HFFc6 (cell line): Measurements from ENCODE around the gene JAKMIP3. TPM values are rescaled to one million over a fixed set of nuclear protein-coding genes. Genes with fewer than 3 reads are reported as not detected.

Source experiments
- DNase-seq: peaks from one replicate; pipeline ENCODE4 v3.0.0-alpha.2; 2018
- H3K27ac Mint-ChIP-seq: 2 replicates; pipeline ENCODE4 v1.8.0; 2020; ENCODE audit warnings: mild to moderate bottlenecking, mixed read lengths
- H3K27me3 Mint-ChIP-seq: 2 replicates; pipeline ENCODE4 v1.8.0; 2021; ENCODE audit warnings: mild to moderate bottlenecking, moderate library complexity, mixed read lengths; ENCODE audit not compliant: insufficient read depth
- H3K36me3 Mint-ChIP-seq: 2 replicates; pipeline ENCODE4 v1.8.0; 2021; ENCODE audit warnings: low read depth, mixed read lengths
- H3K4me1 Mint-ChIP-seq: 2 replicates; pipeline ENCODE4 v1.8.0; 2020; ENCODE audit warnings: low read depth, mixed read lengths
- H3K4me3 Mint-ChIP-seq: 2 replicates; pipeline ENCODE4 v1.8.0; 2020; ENCODE audit warnings: mild to moderate bottlenecking, moderate library complexity, mixed read lengths
- H3K9me3 Mint-ChIP-seq: 2 replicates; pipeline ENCODE4 v1.8.0; 2020; ENCODE audit warnings: mild to moderate bottlenecking, mixed read lengths
- CTCF ChIP-seq: fragments of 200-600 bp; sonication (generic); IDR thresholded peaks from 2 replicates; pipeline ENCODE4 v1.5.0; 2021; ENCODE audit warnings: antibody characterized with exemption, mild to moderate bottlenecking
- total RNA-seq, 6 experiments: library from RNA; stranded (reverse); fragmentation: NEBNext Ultra II Directional; extraction: Animal tissue kit (Norgen Biotek cat#: 25700); gene quantifications; 2 replicates in 1 of 6; 3 replicates in 5 of 6; pipeline ENCODE4 v1.2.3, GENCODE V29; 2021

JAKMIP3 gene
- total RNA-seq, 6 experiments from 2014 or later, result 0.05 to 0.19 (median 0.13) TPM

- H3K4me1 Mint-ChIP-seq, result no peaks in the 10 kb centered on the region
- no peaks in the 10 kb centered on the region for H3K9me3 Mint-ChIP-seq
- H3K36me3 Mint-ChIP-seq, result no peaks in the 10 kb centered on the region
- peaks cover 57% of the 10 kb centered on the region for H3K27me3 Mint-ChIP-seq
- no peak overlapping the region for H3K4me3 Mint-ChIP-seq
- no peak for TF ChIP-seq CTCF
- DNase-seq, result no peak
- no peak overlapping the region for H3K27ac Mint-ChIP-seq
These were observed 28.7 kb upstream of the JAKMIP3 start for GRCh38 chr10:132036887-132037675.

GRCh38 chr10:132037676-132037975, 28.1 kb upstream of the JAKMIP3 start:
- Mint-ChIP-seq H3K4me1 (no peaks in the 10 kb centered on the region), H3K4me3 (no peak overlapping the region), H3K27ac (no peak overlapping the region), H3K36me3 (no peaks in the 10 kb centered on the region), H3K9me3 (no peaks in the 10 kb centered on the region), H3K27me3 (peaks cover 59% of the 10 kb centered on the region)
- no peak for DNase-seq
- no peak for TF ChIP-seq CTCF

- Mint-ChIP-seq H3K27me3 (peaks cover 60% of the 10 kb centered on the region), H3K4me3 (no peak overlapping the region), H3K27ac (no peak overlapping the region), H3K36me3 (no peaks in the 10 kb centered on the region), H3K9me3 (no peaks in the 10 kb centered on the region), H3K4me1 (no peaks in the 10 kb centered on the region)
- TF ChIP-seq CTCF, result no peak
- DNase-seq, result no peak
These were observed 26.4 kb upstream of the JAKMIP3 start for GRCh38 chr10:132039371-132039770.

DNA sequence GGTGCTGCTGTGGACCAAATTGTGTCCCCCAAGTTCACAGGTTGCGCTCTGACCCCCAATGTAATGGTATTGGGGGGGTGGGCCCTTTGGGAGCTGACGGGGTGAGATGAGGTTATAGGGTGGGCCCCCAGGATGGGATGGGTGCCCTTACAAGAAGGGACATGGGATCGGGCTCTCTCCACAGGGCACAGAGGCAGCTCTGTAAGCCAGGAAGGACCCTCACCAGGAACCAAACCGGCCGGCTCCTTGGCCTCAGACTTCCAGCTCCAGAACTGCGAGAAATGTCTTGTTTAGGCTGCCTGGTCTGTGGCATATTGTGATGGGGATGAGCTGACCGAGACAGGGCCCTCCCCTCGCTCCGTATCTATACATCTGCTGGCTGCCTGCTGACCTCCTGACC, 25.7 kb upstream of the JAKMIP3 start:
- DNase-seq, result no peak
- H3K9me3 Mint-ChIP-seq, result no peaks in the 10 kb centered on the region
- no peak overlapping the region for H3K4me3 Mint-ChIP-seq
- no peak overlapping the region for H3K27ac Mint-ChIP-seq
- H3K4me1 Mint-ChIP-seq, result no peaks in the 10 kb centered on the region
- TF ChIP-seq CTCF, result no peak
- no peaks in the 10 kb centered on the region for H3K36me3 Mint-ChIP-seq
- H3K27me3 Mint-ChIP-seq, result peaks cover 56% of the 10 kb centered on the region

- Mint-ChIP-seq H3K9me3 (no peaks in the 10 kb centered on the region), H3K27ac (no peak overlapping the region), H3K4me1 (no peaks in the 10 kb centered on the region), H3K27me3 (peaks cover 52% of the 10 kb centered on the region), H3K4me3 (no peak overlapping the region), H3K36me3 (no peaks in the 10 kb centered on the region)
- DNase-seq, result no peak
- no peak for TF ChIP-seq CTCF
These were observed 24.4 kb upstream of the JAKMIP3 start for GRCh38 chr10:132041340-132041739.
